Measurements from ENCODE around the gene INPP5A. TPM values are rescaled to one million over a fixed set of nuclear protein-coding genes. Genes with fewer than 3 reads are reported as not detected.

The INPP5A gene
- total RNA-seq, 1 donor from 2014 or later: 30.6 TPM

- H3K9me3 Mint-ChIP-seq (ENCODE audit: low read depth): peaks cover 10% of the 10 kb centered on the region
- no peak for DNase-seq (ENCODE audit: low spot score, unreplicated experiment)
- H3K27ac Mint-ChIP-seq: no peak overlapping the region
Observed at GRCh38 chr10:132606031-132606491, 68.5 kb downstream of the INPP5A start.

GRCh38 chr10:132606536-132607316, 69.1 kb downstream of the INPP5A start:
- peak overlapping the region; percentile 37 for H3K27ac Mint-ChIP-seq
- peaks cover 5% of the 10 kb centered on the region for H3K9me3 Mint-ChIP-seq (ENCODE audit: low read depth)
- peaks cover 5% of the 10 kb centered on the region for H3K36me3 Mint-ChIP-seq (ENCODE audit: insufficient read depth)
- H3K4me3 Mint-ChIP-seq (ENCODE audit: low read depth): no peak overlapping the region
- H3K4me1 Mint-ChIP-seq (ENCODE audit: low read depth): peaks cover 2% of the 10 kb centered on the region
- H3K27me3 Mint-ChIP-seq: no peaks in the 10 kb centered on the region
- no peak for DNase-seq (ENCODE audit: low spot score, unreplicated experiment)
- no peak for TF ChIP-seq CTCF (IDR thresholded peaks at IDR 0.05; ENCODE audit: unreplicated experiment)

More at GRCh38 chr10:132606031-132606491, 68.5 kb downstream of the INPP5A start:
- no peak for TF ChIP-seq CTCF (IDR thresholded peaks at IDR 0.05; ENCODE audit: unreplicated experiment)
- peaks cover 2% of the 10 kb centered on the region for H3K4me1 Mint-ChIP-seq (ENCODE audit: low read depth)
- no peaks in the 10 kb centered on the region for H3K27me3 Mint-ChIP-seq
- H3K36me3 Mint-ChIP-seq (ENCODE audit: insufficient read depth): peaks cover 9% of the 10 kb centered on the region
- H3K4me3 Mint-ChIP-seq (ENCODE audit: low read depth): no peak overlapping the region

- Mint-ChIP-seq H3K4me3 (ENCODE audit: low read depth) (no peak overlapping the region), H3K36me3 (ENCODE audit: insufficient read depth) (peaks cover 5% of the 10 kb centered on the region), H3K9me3 (ENCODE audit: low read depth) (peaks cover 5% of the 10 kb centered on the region), H3K4me1 (ENCODE audit: low read depth) (peaks cover 3% of the 10 kb centered on the region), H3K27ac (no peak overlapping the region), H3K27me3 (no peaks in the 10 kb centered on the region)
- no peak for TF ChIP-seq CTCF (IDR thresholded peaks at IDR 0.05; ENCODE audit: unreplicated experiment)
- DNase-seq (ENCODE audit: low spot score, unreplicated experiment): no peak
Observed at GRCh38 chr10:132607491-132607890, 69.9 kb downstream of the INPP5A start.

GRCh38 chr10:132607961-132608495, 70.4 kb downstream of the INPP5A start:
- peaks cover 3% of the 10 kb centered on the region for H3K4me1 Mint-ChIP-seq (ENCODE audit: low read depth)
- no peaks in the 10 kb centered on the region for H3K27me3 Mint-ChIP-seq
- no peak overlapping the region for H3K4me3 Mint-ChIP-seq (ENCODE audit: low read depth)
- DNase-seq (ENCODE audit: low spot score, unreplicated experiment): no peak
- H3K9me3 Mint-ChIP-seq (ENCODE audit: low read depth): peaks cover 5% of the 10 kb centered on the region
- no peak overlapping the region for H3K27ac Mint-ChIP-seq
- no peak for TF ChIP-seq CTCF (IDR thresholded peaks at IDR 0.05; ENCODE audit: unreplicated experiment)
- H3K36me3 Mint-ChIP-seq (ENCODE audit: insufficient read depth): peaks cover 5% of the 10 kb centered on the region

GRCh38 chr10:132608511-132609195, 71.1 kb downstream of the INPP5A start:
- no peaks in the 10 kb centered on the region for H3K27me3 Mint-ChIP-seq
- peaks cover 3% of the 10 kb centered on the region for H3K4me1 Mint-ChIP-seq (ENCODE audit: low read depth)
- H3K36me3 Mint-ChIP-seq (ENCODE audit: insufficient read depth): peaks cover 5% of the 10 kb centered on the region
- TF ChIP-seq CTCF (IDR thresholded peaks at IDR 0.05; ENCODE audit: unreplicated experiment): no peak
- H3K9me3 Mint-ChIP-seq (ENCODE audit: low read depth): peaks cover 5% of the 10 kb centered on the region
- no peak for DNase-seq (ENCODE audit: low spot score, unreplicated experiment)
- H3K4me3 Mint-ChIP-seq (ENCODE audit: low read depth): no peak overlapping the region
- no peak overlapping the region for H3K27ac Mint-ChIP-seq

All from progenitor cell of endocrine pancreas (in vitro differentiated cells).